Activated CD4-positive, alpha-beta T cell treated with anti-CD3 and anti-CD28 coated beads, Interleukin-10, Interleukin-2, amounts not matched to agents 100 ng/mL and 50 ng/mL, durations not matched to agents 16 hours and 8 hours (primary cell): ENCODE results near the gene SFT2D3.
A peak's percentile ranks its signal among the peaks of the same experiment; 100 is the strongest.

Experiments
- DNase-seq: peaks from one replicate; pipeline ENCODE4 v3.0.0-alpha.2; 2020

SFT2D3 gene

GRCh38 chr2:127683056-127683455 is 18.2 kb upstream of the SFT2D3 start:
- DNase-seq: no peak

DNA sequence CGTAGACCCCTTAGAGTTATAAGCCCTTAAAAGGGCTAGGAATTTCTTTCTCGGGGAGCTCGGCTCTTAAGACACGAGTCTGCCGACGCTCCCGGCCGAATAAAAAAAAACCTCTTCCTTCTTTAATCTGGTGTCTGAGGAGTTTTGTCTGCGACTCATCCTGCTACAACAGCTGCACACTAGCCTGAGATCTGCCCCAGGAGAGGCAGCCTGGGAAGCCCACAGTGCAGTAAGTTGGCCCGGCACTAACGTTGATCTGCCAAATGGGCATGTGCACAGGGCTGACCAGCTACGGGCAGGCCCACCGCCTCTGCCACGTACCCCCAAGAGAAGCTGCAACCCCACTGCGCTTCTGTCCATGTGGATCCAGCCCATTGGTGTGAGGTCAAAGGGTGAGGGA is 17.5 kb upstream of the SFT2D3 start:
- DNase-seq: no peak

DNA sequence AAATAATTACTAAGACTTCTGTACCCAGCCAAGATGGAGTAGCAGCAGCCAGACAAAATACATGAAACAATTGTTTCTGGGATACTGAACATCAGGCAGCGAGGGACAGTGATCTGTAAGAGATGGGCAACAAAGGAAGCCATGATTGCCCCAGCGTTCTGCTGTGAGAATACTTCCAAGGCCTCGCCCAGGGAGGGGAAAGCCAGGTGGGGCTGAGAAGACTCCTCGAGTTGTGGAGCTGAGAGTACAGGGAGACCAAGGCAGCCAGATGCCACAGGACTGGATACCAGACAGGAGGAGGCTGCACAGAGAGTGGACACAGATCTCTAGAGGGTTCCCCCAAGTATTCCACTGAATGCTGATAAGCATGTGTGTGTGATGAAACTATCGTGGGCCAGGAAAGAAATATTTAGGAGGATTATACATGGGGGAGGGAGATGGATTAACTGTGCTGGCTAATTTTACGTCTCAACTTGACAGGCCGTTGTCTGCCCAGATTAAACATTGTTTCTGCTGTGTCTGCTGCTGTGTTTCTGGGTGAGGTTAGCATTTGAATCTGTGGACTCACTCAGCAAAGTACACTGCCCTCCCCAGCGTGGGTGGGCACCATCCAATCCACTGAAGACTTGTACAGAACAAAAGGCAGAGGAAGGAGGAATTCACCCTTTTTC is 15.8 kb upstream of the SFT2D3 start:
- no peak for DNase-seq

DNA sequence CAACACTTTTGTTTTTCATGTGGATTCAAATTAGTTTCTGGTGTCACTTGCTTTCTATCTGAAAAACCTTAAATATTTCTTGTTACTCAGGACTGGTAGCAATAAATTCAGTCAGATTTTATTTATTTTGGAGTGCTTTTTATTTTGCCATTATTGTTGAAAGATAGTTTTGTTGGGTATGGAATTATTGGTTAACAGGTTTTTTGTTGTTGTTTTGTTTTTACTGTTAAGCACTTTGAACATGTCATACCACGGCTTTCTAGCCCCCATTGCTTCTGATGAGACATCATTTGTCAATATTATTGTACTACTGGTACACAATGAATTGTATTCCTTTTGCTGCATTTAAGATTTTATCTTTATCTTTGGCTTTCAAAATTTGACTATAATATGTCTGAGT is 12.9 kb upstream of the SFT2D3 start:
- DNase-seq: no peak

- DNase-seq: no peak
Observed at GRCh38 chr2:127690696-127691095, 10.6 kb upstream of the SFT2D3 start.

- DNase-seq: no peak
Observed at GRCh38 chr2:127694986-127695385, 6.3 kb upstream of the SFT2D3 start.

DNA sequence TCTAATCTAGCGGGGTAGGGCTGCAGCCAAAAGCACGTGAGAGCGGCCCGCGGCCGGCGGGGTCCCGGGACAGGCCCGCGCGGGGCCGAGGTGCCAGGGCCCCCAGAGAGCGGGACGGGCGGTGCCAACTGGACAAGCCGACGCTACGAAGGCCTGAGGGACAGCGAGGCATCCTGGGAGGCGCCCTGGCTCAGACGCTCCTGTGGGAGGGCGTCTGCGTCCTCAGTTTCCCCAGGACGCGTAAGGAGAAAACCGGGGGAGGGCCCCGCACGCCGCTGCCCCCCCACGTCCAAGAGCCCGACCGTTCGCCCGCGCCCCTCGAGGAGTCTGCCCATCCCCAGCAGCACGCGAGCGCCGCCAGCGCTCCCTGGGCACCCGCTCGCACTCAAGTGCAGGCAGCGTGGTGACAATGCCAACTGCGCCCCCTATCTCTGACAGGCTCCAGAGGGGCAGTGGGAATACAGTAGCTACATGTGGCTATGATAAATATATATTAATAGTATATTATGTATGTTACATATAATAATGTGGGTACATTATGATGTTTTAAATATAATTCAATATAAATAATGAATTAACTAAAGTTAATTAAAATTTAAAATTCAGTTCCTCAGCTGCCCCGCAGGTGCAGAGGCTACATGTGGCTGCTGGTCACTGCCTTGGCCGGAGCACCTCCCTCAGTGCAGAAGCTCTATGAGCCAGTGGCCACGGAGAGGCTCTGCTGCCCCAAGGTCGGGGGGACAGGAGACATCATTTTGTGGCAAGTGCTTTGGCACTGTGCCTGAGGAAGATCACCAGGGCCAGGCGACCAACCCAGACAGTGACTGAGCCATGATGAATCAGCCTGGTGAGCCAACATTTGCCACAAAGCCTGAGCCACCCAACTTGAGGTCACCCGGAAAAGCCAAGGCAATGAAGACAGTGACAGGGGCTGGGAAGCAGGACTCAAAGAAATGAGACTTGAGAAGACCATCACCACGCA is 5.5 kb upstream of the SFT2D3 start:
- DNase-seq: peak; percentile 69

DNA sequence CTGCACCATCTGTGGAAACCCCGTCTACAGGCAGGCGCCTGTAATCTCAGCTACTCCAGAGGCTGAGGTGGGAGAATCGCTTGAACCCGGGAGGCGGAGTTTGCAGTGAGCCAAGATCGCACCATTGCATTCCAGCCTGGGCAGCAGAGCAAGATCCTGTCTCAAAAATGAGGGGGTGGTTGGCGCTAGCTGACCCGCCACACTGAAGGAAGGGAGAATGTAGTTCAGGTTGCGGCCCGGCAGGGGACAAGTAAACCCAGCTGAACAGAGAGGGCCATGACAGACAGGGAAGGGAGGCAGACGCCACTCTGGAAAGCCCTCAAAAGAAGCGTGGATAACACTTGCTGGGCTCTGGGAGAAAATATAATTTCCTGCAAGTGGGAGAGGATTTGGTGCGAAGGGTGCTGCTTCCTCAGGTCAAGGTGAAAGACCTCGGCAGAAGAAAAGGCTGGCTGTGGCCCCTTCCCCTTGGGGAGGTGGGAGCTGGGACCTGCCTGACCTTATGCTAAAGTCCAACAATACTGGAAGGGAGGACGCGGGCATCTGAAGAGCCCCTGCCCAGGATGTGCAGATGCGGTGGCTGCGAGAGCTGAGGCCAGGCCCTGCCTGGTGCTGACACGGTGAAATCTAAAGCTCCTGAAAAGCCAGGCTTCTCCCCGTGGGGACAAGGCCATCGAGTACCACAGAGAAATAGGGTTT is 3.7 kb upstream of the SFT2D3 start:
- no peak for DNase-seq

GRCh38 chr2:127698553-127699355 is 2.5 kb upstream of the SFT2D3 start:
- DNase-seq: no peak

GRCh38 chr2:127700527-127701192 is 637 bp upstream of the SFT2D3 start:
- DNase-seq: peak; percentile 28

DNA sequence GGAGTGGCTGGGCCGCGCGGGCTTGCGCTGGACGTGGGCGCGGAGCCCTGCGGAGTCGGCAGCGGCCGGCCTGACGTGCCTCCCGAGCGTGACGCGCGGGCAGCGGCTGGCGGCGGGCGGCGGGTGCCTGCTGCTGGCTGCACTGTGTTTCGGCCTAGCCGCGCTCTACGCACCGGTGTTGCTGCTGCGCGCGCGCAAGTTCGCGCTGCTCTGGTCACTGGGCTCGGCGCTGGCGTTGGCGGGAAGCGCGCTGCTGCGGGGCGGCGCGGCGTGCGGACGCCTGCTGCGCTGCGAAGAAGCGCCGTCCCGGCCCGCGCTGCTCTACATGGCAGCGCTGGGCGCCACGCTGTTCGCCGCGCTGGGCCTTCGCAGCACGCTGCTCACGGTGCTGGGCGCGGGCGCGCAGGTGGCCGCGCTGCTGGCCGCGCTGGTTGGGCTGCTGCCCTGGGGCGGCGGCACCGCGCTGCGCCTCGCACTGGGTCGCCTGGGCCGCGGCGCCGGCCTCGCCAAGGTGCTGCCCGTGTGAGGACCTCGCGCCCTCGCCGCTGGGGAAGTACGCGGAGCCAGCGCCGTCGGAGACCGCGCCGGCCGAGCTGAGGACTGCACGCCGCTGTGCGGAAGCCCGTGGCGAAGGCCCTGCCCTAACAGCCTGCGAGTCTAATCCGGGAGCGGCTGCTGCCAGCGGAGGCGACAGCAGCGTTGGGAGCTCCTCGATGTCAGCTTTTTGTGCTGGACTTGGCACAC is 526 bp downstream of the SFT2D3 start:
- DNase-seq: peak; percentile 87

DNA sequence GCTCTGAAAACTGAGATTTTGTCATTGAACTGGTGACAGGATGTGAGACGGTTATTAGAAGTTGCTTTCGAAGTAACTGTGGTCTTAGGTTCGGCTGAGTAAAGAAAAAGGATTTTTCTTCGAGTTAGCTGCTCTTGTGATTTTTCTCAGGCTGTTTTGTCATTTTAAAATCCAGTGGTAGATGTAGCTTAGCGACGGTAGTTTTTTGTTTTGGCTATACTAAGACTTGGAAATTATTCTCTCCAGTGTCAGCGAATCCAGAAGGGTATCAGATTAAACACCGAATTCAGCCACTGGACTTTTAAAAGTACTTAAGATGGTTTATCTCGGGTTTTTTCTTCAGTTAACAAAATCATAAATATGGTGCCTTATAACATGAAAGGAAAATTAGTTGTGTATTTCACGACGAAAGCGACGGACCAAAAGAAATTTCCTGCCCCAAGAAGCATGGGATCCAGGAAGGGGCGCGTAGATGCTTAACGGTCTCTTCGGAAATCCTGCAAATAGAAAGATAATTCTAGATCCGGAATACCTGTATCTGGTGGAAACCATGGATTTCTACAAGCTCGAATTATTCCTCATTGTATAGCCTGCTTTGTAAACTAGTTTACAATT is 1.2 kb downstream of the SFT2D3 start:
- no peak for DNase-seq

DNA sequence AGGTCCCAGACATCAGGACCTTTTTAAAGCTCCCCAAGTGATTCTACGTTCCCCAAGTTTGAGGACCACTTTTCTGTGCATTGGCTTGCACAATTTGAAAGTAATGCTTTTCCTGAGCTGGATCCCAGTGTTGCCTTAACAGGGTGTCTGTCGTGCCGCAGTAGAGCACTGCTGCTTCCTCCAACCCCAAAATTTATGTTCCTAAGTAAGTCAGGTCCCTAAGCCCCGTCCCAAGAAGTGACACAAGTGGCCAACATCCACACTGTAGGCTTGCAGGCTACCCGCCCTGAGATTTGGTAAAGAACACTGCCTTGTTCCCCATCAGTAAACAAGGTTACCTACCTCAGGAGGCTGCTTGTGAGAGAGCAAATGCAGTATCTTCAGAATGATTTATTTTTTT is 2.0 kb downstream of the SFT2D3 start:
- DNase-seq: no peak

DNA sequence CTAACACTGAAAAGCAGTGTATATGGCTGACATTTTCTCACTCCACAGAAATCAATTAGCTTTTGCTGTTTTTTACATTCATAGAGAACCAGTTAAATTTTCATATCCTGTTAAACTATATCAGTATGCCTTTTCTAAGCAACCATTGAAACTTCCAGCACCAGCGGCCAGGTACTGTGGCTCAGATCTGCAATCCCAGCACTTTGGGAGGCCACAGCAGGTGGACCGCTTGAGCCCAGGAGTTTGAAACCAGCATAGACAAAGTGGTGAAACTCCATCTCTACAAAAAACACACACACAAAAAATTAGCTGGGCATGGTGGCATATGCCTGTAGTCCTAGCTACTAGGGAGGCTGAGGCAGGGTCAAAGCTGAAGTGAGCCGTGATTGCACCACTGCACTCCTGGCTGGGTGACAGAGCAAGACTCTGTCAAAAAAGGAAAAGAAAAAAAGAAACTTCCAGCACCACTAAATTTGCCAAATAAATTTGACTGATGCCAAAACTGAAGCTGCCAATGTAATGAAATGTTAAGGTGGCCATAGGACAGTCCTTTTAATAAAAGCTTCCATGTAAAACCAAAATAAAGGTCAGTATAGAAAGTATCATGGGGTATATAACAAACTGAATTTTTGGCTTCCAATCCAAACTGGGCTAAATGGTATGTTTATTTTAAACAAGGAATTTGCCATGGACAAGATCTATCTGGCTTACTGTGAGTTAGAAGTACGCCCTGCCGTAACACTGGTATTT is 3.5 kb downstream of the SFT2D3 start:
- no peak for DNase-seq

- no peak for DNase-seq
Observed at GRCh38 chr2:127705391-127706065, 4.2 kb downstream of the SFT2D3 start.

GRCh38 chr2:127706215-127706990 is 5.1 kb downstream of the SFT2D3 start:
- DNase-seq: no peak

DNA sequence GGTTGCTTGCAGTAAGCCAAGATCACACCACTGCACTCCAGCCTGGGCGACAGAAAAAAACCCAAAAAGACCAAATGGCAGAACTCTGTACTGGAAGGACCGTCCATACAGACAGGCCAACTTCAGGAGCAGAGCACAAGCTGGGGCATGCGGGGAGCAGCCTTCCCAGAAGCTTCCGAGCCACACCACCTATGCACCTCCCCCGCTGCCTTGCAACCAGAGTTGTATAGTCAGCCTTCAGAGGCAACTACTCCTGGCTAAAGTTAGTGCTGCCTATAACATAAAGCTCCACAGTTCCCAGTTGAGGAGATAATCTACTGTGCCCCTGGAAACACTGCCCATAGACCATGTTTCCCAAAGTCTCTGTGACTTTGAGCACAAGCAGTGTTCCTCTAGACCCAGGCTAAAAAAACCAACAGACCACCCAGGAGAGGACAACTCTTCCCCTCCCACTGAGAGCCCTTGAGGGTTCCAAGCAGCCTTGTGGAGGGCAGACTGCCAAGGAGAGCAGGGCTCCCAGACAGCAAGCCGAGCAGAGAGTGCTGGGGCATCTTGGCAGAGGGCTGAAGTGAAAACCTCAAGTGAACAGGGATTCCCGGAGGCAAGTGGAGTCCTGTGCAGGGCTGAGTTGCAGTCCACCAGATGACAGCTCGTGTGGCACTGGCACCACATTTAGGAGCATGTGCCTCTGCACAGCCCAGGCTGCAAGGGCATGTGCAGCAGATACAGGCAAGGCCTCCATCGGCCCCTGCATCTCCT is 6.8 kb downstream of the SFT2D3 start:
- DNase-seq: no peak

DNA sequence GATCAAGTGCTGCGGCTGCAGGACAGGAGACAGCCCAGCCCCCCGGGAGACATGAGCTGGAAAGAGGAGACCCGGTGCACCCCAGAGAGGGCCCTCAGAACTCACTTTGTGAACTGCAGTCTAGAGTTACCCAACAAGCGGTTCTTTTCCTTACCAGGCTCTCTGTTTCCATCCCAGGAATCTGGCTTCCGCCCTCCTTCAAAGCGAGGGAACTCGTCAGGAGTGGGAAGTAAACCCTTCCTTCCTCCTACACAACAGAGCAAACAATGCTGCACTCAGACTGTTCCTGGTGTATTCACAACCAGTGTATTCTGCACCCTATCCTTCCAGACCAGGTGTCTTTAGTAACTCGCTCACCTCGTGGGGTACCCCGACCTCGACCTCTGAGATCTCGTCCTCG is 8.0 kb downstream of the SFT2D3 start:
- DNase-seq: no peak
